HG03565 (cell line): ENCODE results near the gene HOXA4.
A peak's percentile ranks its signal among the peaks of the same experiment; 100 is the strongest.

Source experiments
- ATAC-seq: cut with Tn5 transposase; IDR thresholded peaks from one replicate; pipeline ENCODE4 v1.9.1; 2021; ENCODE audit warnings: mild to moderate bottlenecking, moderate library complexity; ENCODE audit not compliant: unreplicated experiment

HOXA4 gene

DNA sequence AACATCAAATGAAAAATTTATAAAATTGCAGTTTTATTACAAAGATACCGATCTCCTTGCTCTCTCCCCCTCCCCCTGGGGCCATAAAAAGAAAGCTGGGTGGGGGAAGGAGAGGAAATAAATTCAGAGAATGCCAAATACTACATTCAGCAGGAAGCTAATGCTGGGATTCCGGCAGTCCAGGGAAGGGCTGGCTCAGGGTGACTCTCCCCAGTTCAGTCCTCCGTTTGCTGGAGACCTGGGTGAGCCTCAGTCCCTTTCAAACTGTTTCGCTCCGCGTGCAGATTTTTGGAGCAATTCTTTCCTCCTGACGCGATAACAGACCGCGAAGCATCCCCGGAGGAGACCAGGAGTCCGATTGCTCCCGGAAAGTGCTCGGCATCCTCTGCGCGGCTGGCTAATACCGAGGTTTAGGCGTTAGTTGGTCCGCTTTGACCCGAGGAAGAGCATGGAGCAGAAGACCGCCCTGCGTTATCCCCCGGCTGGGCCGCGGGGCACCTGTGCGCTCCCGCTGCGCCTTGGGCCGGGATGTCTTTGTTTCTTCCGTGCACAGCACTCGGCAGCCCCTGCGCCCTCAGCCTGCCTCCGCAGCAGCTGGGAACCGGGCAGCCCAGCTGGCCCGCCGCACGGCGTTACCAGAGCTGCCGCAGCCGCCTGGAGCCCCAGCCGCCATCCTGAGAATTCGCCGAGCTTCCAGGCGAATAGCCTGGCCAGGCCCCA, 24.2 kb downstream of the HOXA4 start:
- no peak for ATAC-seq

GRCh38 chr7:27105301-27106031, 25.1 kb downstream of the HOXA4 start:
- no peak for ATAC-seq

- ATAC-seq: no peak
These were observed 26.1 kb downstream of the HOXA4 start for GRCh38 chr7:27104341-27105058.

DNA sequence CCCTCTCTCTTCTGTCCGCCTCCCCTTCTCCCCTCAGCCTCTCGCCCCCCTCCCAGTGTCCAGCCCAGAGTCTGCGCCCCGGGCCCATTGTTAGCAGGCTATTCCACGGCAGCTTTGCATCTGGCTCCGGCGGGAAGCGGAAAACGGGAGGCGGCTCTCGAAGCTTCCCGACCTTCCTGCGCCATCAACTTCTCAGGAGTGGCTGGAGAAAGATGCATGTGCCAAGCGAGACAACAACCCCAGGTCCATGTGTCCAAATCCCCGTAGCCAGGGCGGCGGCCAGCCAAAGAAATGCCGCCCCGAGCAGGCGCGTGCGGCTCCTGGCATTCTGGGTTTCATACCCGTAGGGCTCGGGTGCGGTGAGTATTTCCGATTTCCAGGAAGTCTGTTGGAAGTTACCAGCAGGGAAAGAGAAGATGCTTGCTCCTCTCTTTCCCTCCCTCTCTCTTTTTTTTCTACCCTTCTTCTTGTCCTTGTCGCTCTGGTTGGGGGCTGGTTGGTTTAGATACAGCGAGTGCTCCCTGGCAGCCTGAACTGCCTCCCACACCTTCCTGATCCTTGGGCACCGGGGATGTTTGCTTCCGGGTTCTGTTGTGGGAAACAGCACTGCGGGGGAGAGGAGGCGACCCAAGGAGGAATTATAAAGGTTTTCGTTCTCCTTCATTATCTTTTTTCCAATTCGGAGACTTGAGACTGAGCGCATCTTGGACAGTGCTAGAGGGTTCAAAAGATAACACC, 26.9 kb downstream of the HOXA4 start:
- no peak for ATAC-seq

GRCh38 chr7:27102581-27103442, 27.7 kb downstream of the HOXA4 start, which contains the start of gene HOXA2:
TSS of gene HOXA2 (minus strand) at chr7:27102683. CDS start at chr7:27102500, 183 bp downstream.
- ATAC-seq: no peak

DNA sequence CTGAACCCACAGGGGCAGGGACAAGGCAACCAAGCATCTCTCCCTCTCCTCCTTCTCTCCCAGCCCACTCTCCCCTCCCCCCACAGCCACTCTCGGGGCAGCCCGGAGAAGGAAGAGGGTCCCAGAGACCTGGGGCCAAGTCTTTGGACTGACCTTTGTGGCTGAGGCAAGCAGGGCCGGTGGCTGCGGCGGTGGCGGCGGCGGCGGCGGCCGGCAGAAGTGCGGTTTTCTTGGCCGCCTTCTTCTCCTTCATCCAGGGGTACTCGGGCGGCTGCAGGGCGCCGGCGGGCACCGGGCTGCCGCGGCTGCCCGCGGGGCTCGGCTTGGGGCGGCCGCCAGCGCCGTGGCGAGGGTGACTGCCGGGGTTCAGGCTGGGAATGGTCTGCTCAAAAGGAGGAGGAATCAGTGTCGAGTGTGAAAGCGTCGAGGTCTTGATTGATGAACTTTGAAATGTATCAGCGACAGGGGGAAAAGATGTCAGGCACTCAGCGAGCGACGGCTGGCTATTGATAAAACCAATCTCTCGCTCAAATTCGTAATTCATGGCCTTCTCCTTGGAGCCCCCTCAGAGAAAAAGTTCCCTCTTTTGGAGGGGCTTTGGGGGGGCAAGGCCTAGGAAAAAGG, 28.5 kb downstream of the HOXA4 start:
- no peak for ATAC-seq

DNA sequence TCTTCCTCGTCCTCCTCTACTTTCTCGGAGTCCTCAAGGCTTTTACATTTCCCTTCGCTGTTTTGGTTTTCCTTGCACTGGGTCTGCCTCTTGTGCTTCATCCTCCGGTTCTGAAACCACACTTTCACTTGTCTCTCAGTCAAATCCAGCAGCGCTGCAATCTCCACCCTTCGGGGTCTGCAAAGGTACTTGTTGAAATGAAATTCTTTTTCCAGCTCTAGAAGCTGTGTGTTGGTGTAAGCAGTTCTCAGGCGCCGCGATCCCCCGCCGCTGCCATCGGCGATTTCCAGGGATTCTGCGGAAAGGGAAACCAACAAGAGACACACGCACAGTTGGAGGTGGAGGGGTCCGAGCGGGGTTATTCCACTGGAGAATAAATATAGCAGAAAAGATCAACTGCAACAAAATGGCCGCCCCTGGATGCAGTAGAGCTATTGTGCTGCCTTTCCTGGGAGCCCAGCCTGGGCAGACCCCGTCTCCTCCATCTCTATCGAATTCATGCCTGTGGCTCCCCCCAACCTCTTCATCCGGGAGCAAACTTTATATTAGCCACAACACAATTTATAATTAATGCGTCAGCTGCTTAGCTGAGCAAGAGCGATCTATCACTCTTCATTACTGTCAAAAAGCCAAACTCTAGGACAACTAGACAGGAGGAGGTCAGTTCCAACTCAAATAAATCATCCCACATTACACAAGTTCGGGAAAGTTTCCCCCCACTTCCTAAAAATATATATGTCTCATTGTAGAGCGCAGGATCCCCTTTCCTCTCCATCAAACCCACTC, 29.2 kb downstream of the HOXA4 start:
- no peak for ATAC-seq

DNA sequence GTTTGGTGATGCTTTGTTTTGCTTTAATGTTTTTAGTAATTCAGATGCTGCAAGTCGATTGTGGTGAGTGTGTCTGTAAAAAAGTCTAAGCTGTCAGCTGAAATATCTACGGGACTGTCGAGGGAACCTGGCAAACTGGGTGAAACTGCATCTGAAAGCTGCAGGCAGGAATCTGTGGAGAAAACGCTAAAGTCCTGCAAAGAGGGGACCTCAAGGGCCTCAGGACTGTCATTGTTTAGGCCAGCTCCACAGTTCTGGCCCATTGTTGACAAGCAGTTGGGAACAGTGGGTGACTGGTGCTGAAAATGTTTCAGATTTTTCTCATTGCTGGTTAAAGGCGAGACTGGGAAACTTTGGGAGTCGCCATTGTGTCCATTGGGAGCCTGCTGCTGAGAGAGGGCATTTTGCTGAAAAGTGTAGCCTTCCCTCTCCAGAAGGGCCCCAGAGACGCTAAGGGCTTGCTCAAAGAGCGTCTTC, 29.8 kb downstream of the HOXA4 start:
- ATAC-seq: no peak

DNA sequence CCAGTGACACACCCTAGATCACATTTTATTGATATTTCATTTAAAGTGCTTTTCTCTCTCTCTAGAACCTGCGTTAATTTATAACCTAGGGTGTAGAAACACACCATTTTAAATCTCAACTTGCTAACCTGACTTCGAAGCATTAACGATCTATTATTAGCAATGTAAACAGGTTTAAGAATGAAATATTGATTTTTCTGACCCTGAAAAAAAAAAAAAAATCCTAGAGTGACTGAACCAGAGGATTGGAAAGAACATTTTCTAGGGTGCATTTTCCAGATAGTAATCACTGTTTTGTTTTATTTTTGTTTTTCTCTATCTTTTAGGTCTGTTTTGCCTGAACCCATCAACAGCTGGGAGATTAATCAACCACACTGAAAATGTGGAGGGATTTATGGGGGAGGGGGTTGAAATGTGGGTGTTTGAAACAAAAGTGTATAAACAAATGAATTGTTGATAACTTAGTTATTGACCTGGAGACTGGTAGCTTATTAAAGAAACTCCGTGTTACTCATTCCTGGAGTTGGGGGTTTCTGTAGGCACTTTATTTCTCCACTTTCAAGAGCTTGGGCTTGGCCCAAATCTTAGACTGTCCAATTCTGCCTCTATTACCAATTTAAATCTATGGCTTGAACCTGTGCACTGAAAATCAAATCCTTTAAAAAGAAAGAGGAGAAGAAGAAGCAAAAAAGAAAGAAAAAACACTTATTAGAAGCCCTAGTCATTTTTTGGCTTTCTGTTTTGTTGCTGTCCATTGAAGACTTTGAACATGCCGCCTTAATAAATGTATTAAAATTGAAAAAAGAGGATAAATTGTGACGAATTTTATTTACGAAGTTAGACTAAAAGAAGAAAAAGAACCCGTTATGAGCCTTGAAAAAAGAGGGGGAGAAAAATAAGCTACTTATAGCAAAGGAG, 30.8 kb downstream of the HOXA4 start:
- ATAC-seq: no peak

DNA sequence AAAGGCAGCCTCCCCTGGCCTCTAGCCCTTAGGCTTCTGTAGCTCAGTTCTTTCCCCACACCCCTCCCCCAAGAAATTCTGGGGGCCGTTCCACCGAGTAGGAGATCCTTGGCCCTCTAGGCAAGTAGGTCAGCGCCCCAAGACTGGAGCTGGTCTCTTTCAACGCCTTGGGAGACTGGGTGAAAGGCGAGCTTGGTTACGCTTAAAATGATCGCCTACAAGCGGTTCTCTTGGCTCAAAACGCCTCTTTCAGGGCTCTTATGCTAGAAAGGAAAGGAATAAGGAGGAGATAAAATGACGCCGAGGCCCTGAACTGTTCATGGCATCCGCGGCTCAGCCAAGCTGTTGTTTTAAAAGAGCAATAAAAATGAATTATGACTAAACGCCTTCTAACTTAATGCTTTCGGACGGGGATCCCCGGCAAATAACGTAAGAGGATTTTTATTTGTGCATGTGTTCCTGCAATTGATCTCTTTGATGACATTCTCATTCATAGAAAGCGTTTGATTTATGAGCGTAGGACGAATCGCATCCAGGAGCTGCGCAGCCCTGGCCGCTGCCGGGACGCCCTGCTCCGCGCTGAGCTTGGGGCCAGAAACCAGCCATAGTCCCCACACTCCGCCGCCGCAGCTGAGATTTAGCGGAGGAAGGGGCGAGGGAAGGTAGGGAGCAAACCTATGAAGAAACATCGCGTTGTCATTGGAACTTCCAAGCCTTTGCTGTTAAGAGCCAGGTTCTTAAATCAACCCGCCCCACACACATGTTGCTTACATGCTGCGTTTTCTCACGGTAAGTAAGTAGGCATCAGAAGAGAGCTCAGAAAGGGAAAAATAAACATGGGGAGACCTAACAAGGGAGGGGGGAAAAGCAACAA, 31.7 kb downstream of the HOXA4 start:
- ATAC-seq: no peak

DNA sequence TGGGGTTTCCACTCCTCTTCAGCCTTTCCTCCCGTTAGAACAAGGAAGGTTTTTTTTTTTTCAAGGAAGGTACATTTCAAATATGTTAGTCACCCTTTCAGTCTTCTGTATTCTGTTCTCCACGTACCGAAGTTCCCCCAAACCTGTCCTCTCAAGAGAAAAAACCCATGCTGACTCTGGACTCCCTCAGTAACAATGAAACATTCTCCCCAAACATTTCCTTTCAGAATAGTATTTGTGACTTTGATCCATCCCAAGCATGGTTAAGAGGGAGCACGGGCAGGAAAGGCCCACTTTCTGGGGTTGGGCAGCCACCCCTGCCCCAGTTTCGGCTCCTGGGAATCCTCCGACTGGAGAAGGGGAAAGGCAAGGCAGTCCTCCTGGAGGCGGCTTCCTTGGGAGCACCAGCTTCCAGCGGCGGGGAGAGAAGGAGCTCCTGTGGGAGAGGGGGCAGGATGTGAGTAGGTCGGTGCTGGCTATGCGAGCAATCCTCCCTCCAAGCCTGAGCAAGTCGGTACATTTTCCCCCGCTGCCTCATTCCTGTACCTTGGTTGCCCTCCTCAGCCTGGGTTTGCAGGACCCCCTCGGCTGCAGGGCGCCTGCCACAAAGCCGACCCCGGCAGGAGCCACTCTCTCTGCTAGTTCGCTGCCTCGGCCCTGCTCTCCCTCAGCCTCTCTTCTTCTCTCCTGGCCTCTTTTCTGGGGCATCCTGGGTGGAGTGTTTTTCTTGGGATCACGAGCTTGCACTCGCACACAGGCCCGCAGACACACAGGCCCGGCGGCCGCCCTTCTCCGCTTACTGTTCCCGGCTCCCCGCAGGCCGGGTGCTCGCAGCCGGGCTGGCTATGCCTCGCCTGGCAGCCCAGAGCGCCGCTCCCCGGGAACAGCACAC, 32.6 kb downstream of the HOXA4 start:
- ATAC-seq: no peak

DNA sequence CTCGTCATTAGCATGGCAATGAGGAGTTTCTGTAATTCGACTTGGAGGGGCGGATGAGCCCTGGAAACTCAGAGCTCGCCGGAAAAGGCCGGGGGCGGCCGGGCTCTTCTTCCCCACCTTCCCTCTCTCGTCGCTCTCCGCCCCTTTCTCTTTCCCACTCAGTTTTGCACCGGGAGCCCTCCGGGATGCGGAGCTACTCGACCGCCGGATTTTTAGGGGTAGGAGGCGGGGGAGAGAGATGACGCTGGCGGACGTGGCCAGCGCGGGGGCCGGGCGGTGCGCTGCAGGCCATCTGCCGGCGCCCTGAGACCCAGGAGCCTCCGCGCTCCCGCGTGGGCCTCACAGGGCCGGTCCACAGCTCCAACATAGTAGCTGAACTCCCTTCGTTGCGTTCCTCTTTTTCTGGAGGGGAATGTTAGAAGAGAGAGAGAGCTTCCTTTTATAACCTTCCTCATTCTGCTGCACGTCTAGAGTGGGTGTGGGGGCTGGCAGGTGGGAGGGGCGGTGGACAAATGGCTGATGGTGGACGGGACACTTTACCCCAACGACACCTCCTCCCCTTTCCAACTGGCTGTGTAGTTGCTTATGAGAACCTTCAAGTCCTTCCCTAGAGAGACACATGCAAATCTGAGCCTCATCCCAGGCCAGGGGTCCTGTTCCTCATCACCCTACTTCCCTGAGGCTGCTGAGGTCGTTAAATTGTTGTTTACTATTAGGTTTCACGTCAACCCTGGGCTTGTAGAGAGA, 33.6 kb downstream of the HOXA4 start:
- ATAC-seq: no peak

DNA sequence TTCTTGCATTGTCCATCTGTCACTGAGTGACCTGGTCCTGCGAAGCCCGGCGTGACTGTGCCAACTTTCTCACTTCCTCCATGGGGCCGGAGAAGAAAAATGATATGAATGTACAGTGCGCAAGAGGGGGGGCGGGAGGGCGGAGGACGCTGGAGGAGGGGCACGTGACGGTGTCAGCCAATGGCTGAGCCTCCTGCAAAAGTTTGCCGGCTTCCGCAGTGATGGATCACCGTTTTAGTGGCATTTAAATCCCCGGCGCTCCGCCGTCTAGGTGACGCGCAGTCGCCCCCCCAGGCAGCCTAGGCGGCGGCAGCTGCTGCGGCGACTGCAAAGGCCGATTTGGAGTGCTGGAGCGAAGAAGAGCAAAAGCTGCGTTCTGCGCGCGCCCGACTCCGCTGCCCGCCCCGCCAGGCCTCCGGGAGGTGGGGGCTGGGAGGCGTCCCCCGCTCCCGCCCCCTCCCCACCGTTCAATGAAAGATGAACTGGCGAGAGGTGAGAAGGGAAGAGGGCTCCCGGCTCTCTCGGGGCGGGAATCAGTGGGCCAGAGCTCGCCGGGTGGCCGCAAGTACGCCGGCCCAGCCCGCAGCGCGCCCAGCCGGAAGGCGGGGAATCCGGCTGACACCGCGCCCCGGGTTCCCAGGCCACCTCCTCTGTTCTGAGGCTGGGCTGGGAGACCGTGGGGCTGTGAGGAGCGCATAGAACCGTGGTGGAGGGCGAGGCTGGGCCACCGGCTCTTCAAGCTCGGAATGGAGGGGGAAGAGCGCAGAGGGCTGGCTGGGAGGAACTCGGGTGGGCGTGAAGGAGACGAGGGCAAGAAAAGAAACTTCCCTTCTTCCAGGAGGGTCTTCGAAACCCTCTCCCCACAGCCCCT, 34.4 kb downstream of the HOXA4 start, which contains the start of gene HOXA1:
TSS of gene HOXA1 (minus strand) at position 104 of the 871 bp plus-strand sequence. CDS start at position 16, 88 bp downstream.
- peak; percentile 86 for ATAC-seq
